DND-41 (cell line): ENCODE data around the gene C4A.
"Not testable (repeated sequence)": the region's sequence is repeated elsewhere in the genome, so short reads cannot be mapped to it uniquely, and the experiment has no call there.

Experiments used
- EZH2 ChIP-seq: IDR thresholded peaks from 3 replicates; pipeline ENCODE4 v1.6.1; 2012; ENCODE audit warnings: borderline replicate concordance, low read depth, mild to moderate bottlenecking, moderate library complexity, low read length, inconsistent platforms; ENCODE audit not compliant: severe bottlenecking
- TF ChIP-seq, protein P1 (sequence below): IDR thresholded peaks from 2 replicates; pipeline ENCODE4 v1.5.1; 2012; ENCODE audit warnings: borderline replicate concordance, low read length, moderate library complexity, mild to moderate bottlenecking; ENCODE audit not compliant: poor library complexity, severe bottlenecking; ENCODE audit errors: extremely low read depth

DNA sequence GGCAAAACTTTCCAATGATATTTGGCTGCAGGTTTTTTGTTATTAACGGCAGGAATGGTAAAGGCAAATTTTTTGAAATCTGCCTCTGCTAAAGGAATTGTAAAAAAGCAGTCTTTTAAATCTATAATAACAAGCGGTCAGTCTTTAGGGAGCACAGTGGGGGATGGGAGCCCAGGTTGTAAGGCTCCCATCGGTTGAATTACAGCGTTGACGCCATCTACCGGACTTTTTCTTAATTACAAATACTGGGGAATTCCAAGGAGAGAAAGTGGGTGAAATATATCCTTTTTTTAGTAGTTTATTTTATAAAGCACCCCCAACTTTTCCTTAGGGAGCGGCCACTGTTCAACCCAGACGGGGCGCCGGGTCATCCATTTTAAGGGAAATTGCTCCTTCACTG lies 7.5 kb downstream of the C4A start:
- TF ChIP-seq EZH2: not testable (repeated sequence)
- TF ChIP-seq, protein P1, sequence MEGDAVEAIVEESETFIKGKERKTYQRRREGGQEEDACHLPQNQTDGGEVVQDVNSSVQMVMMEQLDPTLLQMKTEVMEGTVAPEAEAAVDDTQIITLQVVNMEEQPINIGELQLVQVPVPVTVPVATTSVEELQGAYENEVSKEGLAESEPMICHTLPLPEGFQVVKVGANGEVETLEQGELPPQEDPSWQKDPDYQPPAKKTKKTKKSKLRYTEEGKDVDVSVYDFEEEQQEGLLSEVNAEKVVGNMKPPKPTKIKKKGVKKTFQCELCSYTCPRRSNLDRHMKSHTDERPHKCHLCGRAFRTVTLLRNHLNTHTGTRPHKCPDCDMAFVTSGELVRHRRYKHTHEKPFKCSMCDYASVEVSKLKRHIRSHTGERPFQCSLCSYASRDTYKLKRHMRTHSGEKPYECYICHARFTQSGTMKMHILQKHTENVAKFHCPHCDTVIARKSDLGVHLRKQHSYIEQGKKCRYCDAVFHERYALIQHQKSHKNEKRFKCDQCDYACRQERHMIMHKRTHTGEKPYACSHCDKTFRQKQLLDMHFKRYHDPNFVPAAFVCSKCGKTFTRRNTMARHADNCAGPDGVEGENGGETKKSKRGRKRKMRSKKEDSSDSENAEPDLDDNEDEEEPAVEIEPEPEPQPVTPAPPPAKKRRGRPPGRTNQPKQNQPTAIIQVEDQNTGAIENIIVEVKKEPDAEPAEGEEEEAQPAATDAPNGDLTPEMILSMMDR: not testable (repeated sequence)
